Caco-2 (cell line): ENCODE results near the gene PDE1C. TPM values are rescaled to one million over a fixed set of nuclear protein-coding genes. Genes with fewer than 3 reads are reported as not detected.

Source experiments
- BruUV-seq: library from RNA; stranded (reverse); fragments of 400-500 nt; replicated peaks from 2 replicates; lab custom pipeline; 2021; lab: Mats Ljungman, UMichigan
- CTCF ChIA-PET: fragments of 300-600 bp; sonication (Branson Sonifier 250); formaldehyde crosslinking; loops from one replicate; lab custom pipeline; 2022; ENCODE audit warnings: antibody characterized with exemption; lab: Charles Lee
- POLR2A ChIA-PET: fragments of 300-600 bp; sonication (Branson Sonifier 250); formaldehyde crosslinking; loops from one replicate; lab custom pipeline; 2022; ENCODE audit warnings: antibody characterized with exemption; lab: Charles Lee
- DNase-seq, 2 experiments: peaks; one replicate each; pipeline versions ENCODE4 v3.0.0 to v3.0.0-alpha.2; 2020 to 2022
- H3K27me3 ChIP-seq: replicated peaks from 2 replicates; pipeline ENCODE4 v1.6.0; 2011; ENCODE audit warnings: low read length; ENCODE audit not compliant: control insufficient read depth, insufficient read depth
- H3K36me3 ChIP-seq: 2 replicates; pipeline ENCODE4 v1.5.1; 2011; ENCODE audit warnings: low read length; ENCODE audit not compliant: control insufficient read depth, insufficient read depth
- H3K4me1 ChIP-seq: fragments of 250-450 bp; sonication (Bioruptor Pico); 2 replicates; pipeline ENCODE4 v1.5.1; 2020; ENCODE audit warnings: mild to moderate bottlenecking
- H3K4me3 ChIP-seq: 2 replicates; pipeline ENCODE4 v1.5.1; 2011; ENCODE audit warnings: low read depth, mild to moderate bottlenecking, control low read depth, low read length
- H3K9me3 ChIP-seq: fragments of 250-450 bp; sonication (Bioruptor Pico); 2 replicates; pipeline ENCODE4 v1.5.1; 2020; ENCODE audit warnings: mild to moderate bottlenecking, moderate library complexity
- H3K27ac Mint-ChIP-seq: one replicate; pipeline ENCODE4 v1.8.0; 2022; ENCODE audit warnings: mixed read lengths; ENCODE audit not compliant: unreplicated experiment
- H3K27me3 Mint-ChIP-seq: one replicate; pipeline ENCODE4 v1.8.0; 2022; ENCODE audit warnings: mixed read lengths; ENCODE audit not compliant: insufficient read depth, unreplicated experiment
- H3K36me3 Mint-ChIP-seq: one replicate; pipeline ENCODE4 v1.8.0; 2022; ENCODE audit warnings: mild to moderate bottlenecking, mixed read lengths; ENCODE audit not compliant: insufficient read depth, unreplicated experiment
- H3K4me1 Mint-ChIP-seq: one replicate; pipeline ENCODE4 v1.8.0; 2022; ENCODE audit warnings: low read depth, mixed read lengths; ENCODE audit not compliant: unreplicated experiment
- H3K4me3 Mint-ChIP-seq: one replicate; pipeline ENCODE4 v1.8.0; 2022; ENCODE audit warnings: mild to moderate bottlenecking, moderate library complexity, mixed read lengths; ENCODE audit not compliant: unreplicated experiment
- H3K9me3 Mint-ChIP-seq: one replicate; pipeline ENCODE4 v1.8.0; 2022; ENCODE audit warnings: mixed read lengths; ENCODE audit not compliant: unreplicated experiment
- CTCF ChIP-seq, 2 experiments: fragments of 200-600 bp in 1 of 2; IDR thresholded peaks; 1 replicate in 1 of 2; 2 replicates in 1 of 2; pipeline versions ENCODE4 v1.5.1 to v1.8.0; 2011 to 2022; ENCODE audit warnings: antibody characterized with exemption in 1 of 2, control low read depth in 1 of 2, inconsistent platforms in 1 of 2, low read depth in 1 of 2, low read length in 1 of 2, mild to moderate bottlenecking in 1 of 2, moderate library complexity in 1 of 2; ENCODE audit not compliant: insufficient read depth in 1 of 2, severe bottlenecking in 1 of 2, unreplicated experiment in 1 of 2
- intact Hi-C: fragments of 100-400 bp; cut with micrococcal nuclease; formaldehyde crosslinking; loops from one replicate; pipeline ENCODE4 v1.10.0; 2022; ENCODE audit not compliant: unreplicated experiment
- total RNA-seq: library from RNA; stranded (reverse); gene quantifications from 2 replicates; pipeline ENCODE4 v1.2.3, GENCODE V29; 2022

PDE1C gene
- total RNA-seq, 1 experiment from 2014 or later = not detected

- no peaks in the 10 kb centered on the region for H3K4me1 ChIP-seq
- H3K4me1 Mint-ChIP-seq = no peaks in the 10 kb centered on the region
- peaks cover 6% of the 10 kb centered on the region for H3K27me3 Mint-ChIP-seq
- no peak overlapping the region for H3K27ac Mint-ChIP-seq
- no peak for TF ChIP-seq CTCF (IDR thresholded peaks at IDR 0.05; ENCODE audit: insufficient read depth in 1 of 2, low read depth in 1 of 2, low read length in 1 of 2, severe bottlenecking in 1 of 2, unreplicated experiment in 1 of 2)
- H3K4me3 ChIP-seq = no peak overlapping the region
- CTCF ChIA-PET = no interaction called here
- no peaks in the 10 kb centered on the region for H3K36me3 Mint-ChIP-seq
- H3K36me3 ChIP-seq = no peaks in the 10 kb centered on the region
- no peak overlapping the region for H3K4me3 Mint-ChIP-seq
- no peak for DNase-seq
- POLR2A ChIA-PET = no interaction called here
- intact Hi-C loops = no loop called here
- no peaks in the 10 kb centered on the region for H3K9me3 ChIP-seq
- no peaks in the 10 kb centered on the region for H3K27me3 ChIP-seq
- no TSS peak for BruUV-seq
- H3K9me3 Mint-ChIP-seq = peaks cover 5% of the 10 kb centered on the region
These were observed 311.5 kb downstream of the PDE1C start for GRCh38 chr7:31758755-31759154.

GRCh38 chr7:31751726-31752125 is 318.5 kb downstream of the PDE1C start:
- CTCF ChIA-PET = no interaction called here
- Histone ChIP-seq H3K36me3 (no peaks in the 10 kb centered on the region), H3K4me1 (no peaks in the 10 kb centered on the region), H3K4me3 (no peak overlapping the region), H3K27me3 (no peaks in the 10 kb centered on the region), H3K9me3 (no peaks in the 10 kb centered on the region)
- H3K4me3 Mint-ChIP-seq = no peak overlapping the region
- no peak for DNase-seq
- peaks cover 9% of the 10 kb centered on the region for H3K9me3 Mint-ChIP-seq
- POLR2A ChIA-PET = no interaction called here
- no peak overlapping the region for H3K27ac Mint-ChIP-seq
- no peak for TF ChIP-seq CTCF (IDR thresholded peaks at IDR 0.05; ENCODE audit: insufficient read depth in 1 of 2, low read depth in 1 of 2, low read length in 1 of 2, severe bottlenecking in 1 of 2, unreplicated experiment in 1 of 2)
- intact Hi-C loops = no loop called here
- H3K4me1 Mint-ChIP-seq = no peaks in the 10 kb centered on the region
- no TSS peak for BruUV-seq
- peaks cover 4% of the 10 kb centered on the region for H3K27me3 Mint-ChIP-seq
- H3K36me3 Mint-ChIP-seq = no peaks in the 10 kb centered on the region

- DNase-seq = no peak
- POLR2A ChIA-PET = no interaction called here
- H3K4me3 Mint-ChIP-seq = no peak overlapping the region
- Histone ChIP-seq H3K36me3 (no peaks in the 10 kb centered on the region), H3K4me1 (no peaks in the 10 kb centered on the region), H3K4me3 (no peak overlapping the region), H3K27me3 (no peaks in the 10 kb centered on the region), H3K9me3 (no peaks in the 10 kb centered on the region)
- H3K27me3 Mint-ChIP-seq = peaks cover 8% of the 10 kb centered on the region
- no peak for TF ChIP-seq CTCF (IDR thresholded peaks at IDR 0.05; ENCODE audit: insufficient read depth in 1 of 2, low read depth in 1 of 2, low read length in 1 of 2, severe bottlenecking in 1 of 2, unreplicated experiment in 1 of 2)
- no peak overlapping the region for H3K27ac Mint-ChIP-seq
- peaks cover 11% of the 10 kb centered on the region for H3K9me3 Mint-ChIP-seq
- BruUV-seq = no TSS peak
- H3K4me1 Mint-ChIP-seq = peaks cover 2% of the 10 kb centered on the region
- no peaks in the 10 kb centered on the region for H3K36me3 Mint-ChIP-seq
- intact Hi-C loops = loop anchor here (10.0 kb wide), 1 partner anchor 727 kb away; no protein-coding TSS in a partner anchor
- CTCF ChIA-PET = interaction anchor here (0.6 kb wide), 1 partner anchor 514 kb away, joined by 3 read pairs; no protein-coding TSS in a partner anchor
These were observed 322.1 kb downstream of the PDE1C start for GRCh38 chr7:31748084-31748483.
